Measurements from ENCODE around the gene ISCA1. TPM values are rescaled to one million over a fixed set of nuclear protein-coding genes. Genes with fewer than 3 reads are reported as not detected.

The ISCA1 gene
- polyA plus RNA-seq, 2 of the 4 experiments (the other 2 are of a cell fraction), result 42.4 to 58.2 TPM

GRCh38 chr9:86274821-86275643 is 7.3 kb downstream of the ISCA1 start:
- Histone ChIP-seq H3K4me1 (no peaks in the 10 kb centered on the region; the same call in 2 of the 3 replicates), H3K4me3 (no peak overlapping the region), H3K27ac (no peak overlapping the region), H3K9me3 (no peaks in the 10 kb centered on the region), H3K4me2 (no peak overlapping the region)
- TF ChIP-seq HMGXB4 (CRISPR knock-in tag; IDR thresholded peaks at IDR 0.05; ENCODE audit: borderline replicate concordance) (no peak), KDM5A (IDR thresholded peaks at IDR 0.05) (no peak), NR3C1 (IDR thresholded peaks at IDR 0.05) (no peak), HEYL (CRISPR knock-in tag; IDR thresholded peaks at IDR 0.05) (no peak), JUN (IDR thresholded peaks at IDR 0.05) (no peak), POLR2A (IDR thresholded peaks at IDR 0.05; ENCODE audit: low read length) (no peak), BHLHE40 (IDR thresholded peaks at IDR 0.05; ENCODE audit: low read depth, low read length) (no peak), RCOR1 (IDR thresholded peaks at IDR 0.05; ENCODE audit: low read depth, low read length) (no peak), ELK1 (IDR thresholded peaks at IDR 0.05; ENCODE audit: low read depth, low read length) (no peak), SMC3 (IDR thresholded peaks at IDR 0.05) (no peak), REST (IDR thresholded peaks at IDR 0.05) (no peak), MAFK (IDR thresholded peaks at IDR 0.05; ENCODE audit: partially characterized antibody) (no peak), MYC (IDR thresholded peaks at IDR 0.05; ENCODE audit: borderline replicate concordance, low read length) (no peak), CHD2 (IDR thresholded peaks at IDR 0.05; ENCODE audit: low read length, partially characterized antibody) (no peak), KDM1A (IDR thresholded peaks at IDR 0.05; ENCODE audit: low read depth) (no peak), TFCP2L1 (CRISPR knock-in tag; IDR thresholded peaks at IDR 0.05) (no peak), RARB (CRISPR knock-in tag; IDR thresholded peaks at IDR 0.05) (no peak), CBX2 (IDR thresholded peaks at IDR 0.05; ENCODE audit: borderline replicate concordance, low read depth) (no peak)
- TF ChIP-seq, protein P1, sequence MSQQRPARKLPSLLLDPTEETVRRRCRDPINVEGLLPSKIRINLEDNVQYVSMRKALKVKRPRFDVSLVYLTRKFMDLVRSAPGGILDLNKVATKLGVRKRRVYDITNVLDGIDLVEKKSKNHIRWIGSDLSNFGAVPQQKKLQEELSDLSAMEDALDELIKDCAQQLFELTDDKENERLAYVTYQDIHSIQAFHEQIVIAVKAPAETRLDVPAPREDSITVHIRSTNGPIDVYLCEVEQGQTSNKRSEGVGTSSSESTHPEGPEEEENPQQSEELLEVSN (IDR thresholded peaks at IDR 0.05; ENCODE audit: borderline replicate concordance, low read depth), result no peak
- ATAC-seq (no peak; a peak in 1 of 6 replicates), FAIRE-seq (no peak), DNase-seq (ENCODE audit: low read depth in 1 of 2, low spot score in 1 of 2) (no peak)
- ChIA-PET POLR2A (no interaction called here), CTCF (interaction anchor here (1.2 to 1.3 kb wide), 3 partner anchors 8 to 246 kb away, joined by 3 to 5 read pairs (median 4); no protein-coding TSS in a partner anchor)
- WGBS (ENCODE audit: missing lambda C conversion rate), result 87% methylated on average over 7 of the region's 7 CpGs

DNA sequence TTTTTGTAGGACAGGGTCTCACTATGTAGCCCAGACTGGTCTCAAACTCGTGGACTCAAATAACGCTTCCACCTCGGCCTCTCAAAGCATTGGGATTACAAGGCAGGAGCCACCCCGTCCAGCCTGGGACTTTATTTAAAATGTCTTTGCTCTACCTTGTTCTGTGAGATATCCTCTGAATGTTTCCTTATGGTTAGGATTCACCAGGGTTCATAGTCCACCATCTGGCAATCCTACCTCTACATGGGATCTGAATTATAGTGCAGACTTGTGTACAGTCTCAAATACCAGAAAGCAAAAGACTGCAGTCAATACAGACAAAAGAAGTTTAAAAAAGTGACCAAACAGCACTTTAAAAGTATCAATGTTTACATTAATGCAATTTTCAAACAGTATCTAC is 10.1 kb downstream of the ISCA1 start:
- ATAC-seq (no peak), FAIRE-seq (no peak), DNase-seq (ENCODE audit: low read depth in 1 of 2, low spot score in 1 of 2) (no peak)
- Histone ChIP-seq H3K4me2 (no peak overlapping the region), H3K27ac (no peak overlapping the region), H3K9me3 (no peaks in the 10 kb centered on the region), H3K4me1 (no peaks in the 10 kb centered on the region), H3K4me3 (no peak overlapping the region)
- WGBS (ENCODE audit: missing lambda C conversion rate), result 96% methylated on average over 4 of the region's 4 CpGs
- TF ChIP-seq USF2 (IDR thresholded peaks at IDR 0.05) (no peak), BCL3 (IDR thresholded peaks at IDR 0.05) (no peak), CBX8 (IDR thresholded peaks at IDR 0.05) (no peak), JUNB (IDR thresholded peaks at IDR 0.05) (no peak), ATOH8 (CRISPR knock-in tag; IDR thresholded peaks at IDR 0.05; ENCODE audit: low read depth) (no peak), HOXB13 (CRISPR knock-in tag; IDR thresholded peaks at IDR 0.05; ENCODE audit: low read depth) (no peak), EHF (CRISPR knock-in tag; IDR thresholded peaks at IDR 0.05) (no peak)
- ChIA-PET POLR2A (no interaction called here), CTCF (no interaction called here)
